GM12878 (cell line): ENCODE measurements around the gene ITK. TPM values are rescaled to one million over a fixed set of nuclear protein-coding genes. Genes with fewer than 3 reads are reported as not detected.

Experiments
- ATAC-seq: fragments of 200-7000 bp; cut with Tn5 transposase; 3 replicates; pipeline ENCODE4 v1.9.1; 2020; ENCODE audit warnings: mild to moderate bottlenecking, moderate library complexity
- BruUV-seq: library from RNA; stranded (reverse); fragments of 400-500 nt; replicated peaks from 2 replicates; lab custom pipeline; 2021; lab: Mats Ljungman, UMichigan
- CTCF ChIA-PET: fragments of 300-600 bp; sonication (Branson Sonifier 250); formaldehyde crosslinking; extraction: SDS; loops from one replicate; lab custom pipeline; 2021; ENCODE audit warnings: inconsistent platforms; lab: Yijun Ruan, JAX
- POLR2A ChIA-PET: fragments of 350-600 bp; formaldehyde crosslinking; extraction: SDS; loops from one replicate; lab custom pipeline; 2021; ENCODE audit warnings: inconsistent platforms; lab: Charles Lee
- RAD21 ChIA-PET: fragments of 300-600 bp; sonication (Branson Sonifier 250); formaldehyde crosslinking; loops from one replicate; lab custom pipeline; 2023; ENCODE audit warnings: antibody characterized with exemption; ENCODE audit not compliant: unreplicated experiment; lab: Charles Lee
- SMC1A ChIA-PET: fragments of 300-600 bp; sonication (Branson Sonifier 250); formaldehyde crosslinking; loops from one replicate; lab custom pipeline; 2023; ENCODE audit not compliant: unreplicated experiment, uncharacterized antibody; lab: Charles Lee
- DNase-seq: peaks from one replicate; pipeline ENCODE4 v3.0.0-alpha.2; 2011; ENCODE audit warnings: low read depth, low spot score
- FAIRE-seq: peaks from 3 replicates; lab custom pipeline; 2011; peaks lifted over from hg19 to GRCh38; lab: Jason Lieb, UNC
- H2AFZ ChIP-seq: 2 replicates; pipeline ENCODE4 v1.6.0; 2011; ENCODE audit warnings: low read depth, low read length, control low read depth; ENCODE audit not compliant: control insufficient read depth
- H3K27ac ChIP-seq: 2 replicates; pipeline ENCODE4 v1.5.1; 2011; ENCODE audit warnings: control low read depth; ENCODE audit not compliant: control insufficient read depth, insufficient read depth
- H3K27me3 ChIP-seq, 2 experiments: replicated peaks in 1 of 2; 2 replicates each; pipeline versions ENCODE4 v1.6.0 to v1.6.1; 2011; ENCODE audit warnings: low read length in 1 of 2; ENCODE audit not compliant: control insufficient read depth in 2 of 2, insufficient read depth in 2 of 2
- H3K36me3 ChIP-seq, 2 experiments: 2 replicates each; pipeline ENCODE4 v1.5.1; 2011; ENCODE audit warnings: low read length in 1 of 2; ENCODE audit not compliant: control insufficient read depth in 2 of 2, insufficient read depth in 2 of 2
- H3K4me1 ChIP-seq: 2 replicates; pipeline ENCODE4 v1.6.1; 2011; ENCODE audit warnings: mild to moderate bottlenecking, low read length, moderate library complexity, mixed read lengths; ENCODE audit not compliant: control insufficient read depth, insufficient read depth
- H3K4me2 ChIP-seq: 2 replicates; pipeline ENCODE4 v1.6.0; 2011; ENCODE audit warnings: control low read depth; ENCODE audit not compliant: control insufficient read depth, insufficient read depth
- H3K4me3 ChIP-seq: fragments of 200-600 bp; sonication (generic); 2 replicates; pipeline ENCODE4 v1.5.1; 2016
- H3K79me2 ChIP-seq: 2 replicates; pipeline ENCODE4 v1.6.0; 2011; ENCODE audit warnings: low read length; ENCODE audit not compliant: control insufficient read depth, insufficient read depth
- H3K9ac ChIP-seq: 2 replicates; pipeline ENCODE4 v1.8.0; 2011; ENCODE audit warnings: low read length, control low read depth, mixed read lengths; ENCODE audit not compliant: control insufficient read depth, insufficient read depth
- H3K9me3 ChIP-seq: replicated peaks from 3 replicates; pipeline ENCODE4 v1.5.1; 2011; ENCODE audit warnings: mild to moderate bottlenecking, low read length; ENCODE audit not compliant: control insufficient read depth, insufficient read depth
- H4K20me1 ChIP-seq: 2 replicates; pipeline ENCODE4 v1.6.0; 2011; ENCODE audit not compliant: control insufficient read depth, insufficient read depth
- ESRRA ChIP-seq: IDR thresholded peaks from 2 replicates; pipeline ENCODE4 v1.6.1; 2012; ENCODE audit warnings: mild to moderate bottlenecking, low read length, improper control_type of control experiment
- HDAC2 ChIP-seq: fragments of 200-600 bp; sonication (generic); IDR thresholded peaks from 2 replicates; pipeline ENCODE4 v1.6.1; 2017
- HDGF ChIP-seq: fragments of 450-650 bp; IDR thresholded peaks from 2 replicates; pipeline ENCODE4 v1.6.1; 2016; ENCODE audit warnings: antibody characterized with exemption
- IRF4 ChIP-seq: IDR thresholded peaks from 2 replicates; pipeline ENCODE4 v1.6.1; 2011; ENCODE audit warnings: low read depth, low read length
- JUND ChIP-seq: IDR thresholded peaks from 2 replicates; pipeline ENCODE4 v1.6.1; 2012; ENCODE audit warnings: low read depth, mild to moderate bottlenecking, low read length, improper control_type of control experiment, moderate library complexity
- MLLT1 ChIP-seq: fragments of 450-650 bp; IDR thresholded peaks from 2 replicates; pipeline ENCODE4 v1.6.1; 2016; ENCODE audit warnings: mild to moderate bottlenecking
- MXI1 ChIP-seq: fragments of 150-350 bp; IDR thresholded peaks from 2 replicates; pipeline ENCODE4 v1.6.1; 2011; ENCODE audit warnings: low read depth, mild to moderate bottlenecking, inconsistent platforms, low read length, improper control_type of control experiment
- PRDM15 ChIP-seq: fragments of 450-650 bp; formaldehyde crosslinking; IDR thresholded peaks from 2 replicates; pipeline ENCODE4 v1.4.0; 2020; ENCODE audit warnings: mild to moderate bottlenecking, moderate library complexity
- RBBP5 ChIP-seq: fragments of 200-600 bp; sonication (generic); conservative IDR thresholded peaks from 2 replicates; pipeline ENCODE4 v1.6.1; 2016
- RUNX3 ChIP-seq: IDR thresholded peaks from 2 replicates; pipeline ENCODE4 v1.6.1; 2012; ENCODE audit warnings: low read length, inconsistent platforms
- SMAD5 ChIP-seq: IDR thresholded peaks from 2 replicates; pipeline ENCODE4 v1.6.1; 2016; ENCODE audit warnings: antibody characterized with exemption, low read depth
- SREBF1 ChIP-seq: IDR thresholded peaks from 2 replicates; pipeline ENCODE4 v1.6.1; 2012; ENCODE audit warnings: mild to moderate bottlenecking, low read length
- SREBF2 ChIP-seq: IDR thresholded peaks from 2 replicates; pipeline ENCODE4 v1.6.1; 2012; ENCODE audit warnings: mild to moderate bottlenecking, low read length
- STAT3 ChIP-seq: IDR thresholded peaks from 2 replicates; pipeline ENCODE4 v1.6.1; 2011; ENCODE audit warnings: low read depth, low read length, improper control_type of control experiment
- TCF12 ChIP-seq: IDR thresholded peaks from 2 replicates; pipeline ENCODE4 v1.6.1; 2011; ENCODE audit warnings: low read depth, mild to moderate bottlenecking, low read length
- WGBS: methylation state at CpG from one replicate; pipeline ENCODE4 v1.1.6; 2016; ENCODE audit warnings: low lambda C conversion rate; ENCODE audit not compliant: insufficient replicate concordance, insufficient coverage; ENCODE audit errors: missing lambda C conversion rate; 5-methylcytosine and 5-hydroxymethylcytosine counted together
- in situ Hi-C: fragments of 300-500 bp; cut with MboI; formaldehyde crosslinking; loops from 9 replicates; pipeline ENCODE4 v1.14.3; 2018; ENCODE audit warnings: mixed read lengths
- intact Hi-C: fragments of 100-400 bp; cut with micrococcal nuclease; formaldehyde crosslinking; loops from one replicate; pipeline ENCODE4 v1.14.2; 2022; ENCODE audit not compliant: unreplicated experiment
- polyA plus RNA-seq, 11 experiments: library from polyadenylated mRNA; depleted of rRNA in 4 of 11; unstranded in 6 of 11; stranded (reverse) in 5 of 11; fragments of >200 nt; fragmentation: Nextera tagmentation in 4 of 11; fragmentation: Illumina TruSeq in 1 of 11; extraction: Ambion mirVana in 4 of 11; extraction: Trizol in 1 of 11; gene quantifications; 1 replicate in 1 of 11; 2 replicates in 10 of 11; pipeline versions ENCODE4 v1.2.1 to v1.2.3, GENCODE V29; 2011 to 2016; ENCODE audit warnings: inconsistent platforms in 2 of 11, missing spikeins in 2 of 11, low read depth in 1 of 11
- total RNA-seq, 4 experiments: library from RNA; depleted of rRNA in 3 of 4; stranded (reverse); fragments of >200 nt in 3 of 4; fragmentation: Illumina TruSeq in 1 of 4; extraction: Trizol in 1 of 4; gene quantifications; 2 replicates each; pipeline versions ENCODE4 v1.2.1 to v1.2.3, GENCODE V29; 2013 to 2021

The ITK gene
- total and polyA plus RNA-seq, 10 of the 15 experiments (the other 5 are each of a cell fraction or from before 2014, with no cell fraction given): 0.05 to 2.4 (median 0.76) TPM

- POLR2A ChIA-PET: interaction anchor here (1.1 to 2.4 kb wide), 8 partner anchors 10 to 117 kb away, joined by 3 to 20 read pairs (median 8); partner anchors contain the start of gene MED7
- no peak for TF ChIP-seq MXI1
- TF ChIP-seq ESRRA: no peak
- TF ChIP-seq TCF12: no peak
- no peak for TF ChIP-seq SMAD5
- TF ChIP-seq PRDM15 (CRISPR knock-in tag): no peak
- no peak for TF ChIP-seq HDAC2
- no peak for TF ChIP-seq RUNX3
- no peak for TF ChIP-seq SREBF2
- no peak for TF ChIP-seq IRF4
- TF ChIP-seq STAT3: no peak
- TF ChIP-seq RBBP5: no peak
- no peak for TF ChIP-seq SREBF1
- TF ChIP-seq HDGF: no peak
- TF ChIP-seq JUND: no peak
- TF ChIP-seq MLLT1: no peak
These were observed 14.1 kb upstream of the ITK start, which contains the start of gene GARIN3 for GRCh38 chr5:157166214-157167213. TSS of gene GARIN3 (minus strand) at chr5:157166264. CDS start at chr5:157166168, 96 bp downstream.

More at GRCh38 chr5:157166214-157167213, 14.1 kb upstream of the ITK start, which contains the start of gene GARIN3:
- no peak within 1 kb of the TSS for H3K4me2 ChIP-seq
- H3K4me3 ChIP-seq: no peak within 1 kb of the TSS
- peak within 1 kb of the TSS; percentile 13; the same call in 1 of the 2 replicates for H2AFZ ChIP-seq
- CTCF ChIA-PET: interaction anchor here (0.7 to 4.1 kb wide), 9 partner anchors 10 to 146 kb away, joined by 3 to 29 read pairs (median 5); no protein-coding TSS in a partner anchor
- WGBS: 60% methylated on average over 7 of the region's 7 CpGs
- no TSS peak for BruUV-seq
- H3K9me3 ChIP-seq: peaks cover 8% of the 10 kb centered on the region; the same call in 2 of the 3 replicates
- DNase-seq (no peak), ATAC-seq (peak; percentile 40; the same call in 2 of the 3 replicates), FAIRE-seq (no peak)
- H3K9ac ChIP-seq: no peak within 1 kb of the TSS
- H3K36me3 ChIP-seq: no peaks in the 10 kb centered on the region
- peaks cover 6% of the 10 kb centered on the region for H3K4me1 ChIP-seq
- SMC1A ChIA-PET: interaction anchor here (0.5 to 6.4 kb wide), 25 partner anchors 9 to 106 kb away, joined by 3 to 47 read pairs (median 6); partner anchors contain the start of gene MED7
- intact Hi-C loops: no loop called here
- no peaks in the 10 kb centered on the region for H3K79me2 ChIP-seq
- RAD21 ChIA-PET: interaction anchor here (0.7 to 3.4 kb wide), 21 partner anchors 9 to 245 kb away, joined by 3 to 30 read pairs (median 6); partner anchors contain the start of gene MED7
- H4K20me1 ChIP-seq: no peaks in the 10 kb centered on the region
- H3K27ac ChIP-seq: no peak within 1 kb of the TSS
- H3K27me3 ChIP-seq: no peaks in the 10 kb centered on the region; a peak in 1 of 4 replicates
- in situ Hi-C loops: no loop called here
